Ectodermal cell (in vitro differentiated cells): ENCODE results near the gene DUSP10.

Source experiments
- H3K27ac ChIP-seq: 2 replicates; pipeline ENCODE4 v1.7.0; 2013; ENCODE audit warnings: mild to moderate bottlenecking, low read depth, low read length; ENCODE audit not compliant: insufficient read depth, poor library complexity, severe bottlenecking
- H3K27me3 ChIP-seq: 2 replicates; pipeline ENCODE4 v1.7.0; 2013; ENCODE audit warnings: mild to moderate bottlenecking, low read length; ENCODE audit not compliant: insufficient read depth, control insufficient read depth, poor library complexity, severe bottlenecking
- H3K36me3 ChIP-seq: one replicate; pipeline ENCODE4 v1.7.0; 2013; ENCODE audit warnings: low read length; ENCODE audit not compliant: control insufficient read depth, insufficient read depth
- H3K4me1 ChIP-seq: one replicate; pipeline ENCODE4 v1.7.0; 2013; ENCODE audit warnings: low read length; ENCODE audit not compliant: control insufficient read depth, insufficient read depth
- H3K4me3 ChIP-seq: 2 replicates; pipeline ENCODE4 v1.7.0; 2013; ENCODE audit warnings: low read depth, low read length, control low read depth; ENCODE audit not compliant: insufficient read depth
- H3K9me3 ChIP-seq: 2 replicates; pipeline ENCODE4 v1.7.0; 2013; ENCODE audit warnings: mild to moderate bottlenecking, low read length, moderate library complexity; ENCODE audit not compliant: control insufficient read depth
- WGBS, 2 experiments: methylation state at CpG; one replicate each; pipeline ENCODE4 v1.1.7; 2013; ENCODE audit warnings: missing lambda C conversion rate in 2 of 2; 5-methylcytosine and 5-hydroxymethylcytosine counted together

Gene DUSP10

GRCh38 chr1:221778535-221779142, 36.8 kb upstream of the DUSP10 start:
- Histone ChIP-seq H3K27ac (no peak overlapping the region), H3K4me1 (no peaks in the 10 kb centered on the region), H3K27me3 (no peaks in the 10 kb centered on the region), H3K4me3 (no peak overlapping the region), H3K9me3 (no peaks in the 10 kb centered on the region), H3K36me3 (no peaks in the 10 kb centered on the region)
- WGBS, 2 experiments = 92 to 94% methylated on average over 8 of the region's 8 CpGs

- 87 to 89% methylated on average over 3 of the region's 3 CpGs for WGBS, 2 experiments
- no peaks in the 10 kb centered on the region for H3K27me3 ChIP-seq
Measured at GRCh38 chr1:221778125-221778524, 36.2 kb upstream of the DUSP10 start.

GRCh38 chr1:221777431-221778072, 35.7 kb upstream of the DUSP10 start:
- Histone ChIP-seq H3K27me3 (no peaks in the 10 kb centered on the region), H3K9me3 (no peaks in the 10 kb centered on the region), H3K4me3 (no peak overlapping the region), H3K4me1 (no peaks in the 10 kb centered on the region), H3K36me3 (no peaks in the 10 kb centered on the region), H3K27ac (no peak overlapping the region)
- WGBS, 2 experiments = 93% methylated on average over 7 to 8 of the region's 8 CpGs

More at GRCh38 chr1:221778125-221778524, 36.2 kb upstream of the DUSP10 start:
- Histone ChIP-seq H3K36me3 (no peaks in the 10 kb centered on the region), H3K9me3 (no peaks in the 10 kb centered on the region), H3K27ac (no peak overlapping the region), H3K4me1 (no peaks in the 10 kb centered on the region), H3K4me3 (no peak overlapping the region)

- H3K4me1 ChIP-seq = no peaks in the 10 kb centered on the region
- no peak overlapping the region for H3K4me3 ChIP-seq
- WGBS, 2 experiments = 96 to 99% methylated on average over 5 of the region's 5 CpGs
- no peak overlapping the region for H3K27ac ChIP-seq
- no peaks in the 10 kb centered on the region for H3K27me3 ChIP-seq
- no peaks in the 10 kb centered on the region for H3K9me3 ChIP-seq
- no peaks in the 10 kb centered on the region for H3K36me3 ChIP-seq
Measured at GRCh38 chr1:221776495-221777301, 34.8 kb upstream of the DUSP10 start.

- H3K4me3 ChIP-seq = no peak overlapping the region
Measured at GRCh38 chr1:221775206-221775605, 33.3 kb upstream of the DUSP10 start.

GRCh38 chr1:221774054-221774842, 32.4 kb upstream of the DUSP10 start:
- no peaks in the 10 kb centered on the region for H3K27me3 ChIP-seq
- no peaks in the 10 kb centered on the region for H3K9me3 ChIP-seq
- H3K27ac ChIP-seq = no peak overlapping the region
- H3K36me3 ChIP-seq = no peaks in the 10 kb centered on the region
- no peak overlapping the region for H3K4me3 ChIP-seq
- no peaks in the 10 kb centered on the region for H3K4me1 ChIP-seq
- 94% methylated on average over 7 to 8 of the region's 8 CpGs for WGBS, 2 experiments

More at GRCh38 chr1:221775206-221775605, 33.3 kb upstream of the DUSP10 start:
- Histone ChIP-seq H3K9me3 (no peaks in the 10 kb centered on the region), H3K27me3 (no peaks in the 10 kb centered on the region), H3K27ac (no peak overlapping the region), H3K36me3 (no peaks in the 10 kb centered on the region), H3K4me1 (no peaks in the 10 kb centered on the region)
- 90 to 92% methylated on average over 3 of the region's 4 CpGs for WGBS, 2 experiments

GRCh38 chr1:221773383-221773782, 31.5 kb upstream of the DUSP10 start:
- no peaks in the 10 kb centered on the region for H3K9me3 ChIP-seq
- no peaks in the 10 kb centered on the region for H3K27me3 ChIP-seq
- no peaks in the 10 kb centered on the region for H3K36me3 ChIP-seq
- H3K4me1 ChIP-seq = no peaks in the 10 kb centered on the region
- no peak overlapping the region for H3K27ac ChIP-seq
- WGBS, 2 experiments = 20% methylated on average over 1 of the region's 2 CpGs; no CpG with 5 or more reads in 1 of the 2 experiments
- no peak overlapping the region for H3K4me3 ChIP-seq

- no peaks in the 10 kb centered on the region for H3K36me3 ChIP-seq
- no peaks in the 10 kb centered on the region for H3K27me3 ChIP-seq
- no peak overlapping the region for H3K4me3 ChIP-seq
- 94 to 100% methylated on average over 3 of the region's 3 CpGs for WGBS, 2 experiments
- H3K4me1 ChIP-seq = no peaks in the 10 kb centered on the region
- H3K9me3 ChIP-seq = no peaks in the 10 kb centered on the region
- no peak overlapping the region for H3K27ac ChIP-seq
Measured at GRCh38 chr1:221772117-221772516, 30.2 kb upstream of the DUSP10 start.

- no peak overlapping the region for H3K27ac ChIP-seq
- H3K27me3 ChIP-seq = no peaks in the 10 kb centered on the region
- no peaks in the 10 kb centered on the region for H3K4me1 ChIP-seq
- WGBS, 2 experiments = 88 to 94% methylated on average over 4 to 5 of the region's 5 CpGs
- no peak overlapping the region for H3K4me3 ChIP-seq
- no peaks in the 10 kb centered on the region for H3K36me3 ChIP-seq
- no peaks in the 10 kb centered on the region for H3K9me3 ChIP-seq
Measured at GRCh38 chr1:221768444-221769066, 26.7 kb upstream of the DUSP10 start.
